Amygdala (tissue), 56 donors: ENCODE results near the gene MACROD2.

Experiments
- DNase-seq, 56 donors: peaks; one replicate each; lab custom pipeline; 2025; lab: John Stamatoyannopoulos, UW

The MACROD2 gene

DNA sequence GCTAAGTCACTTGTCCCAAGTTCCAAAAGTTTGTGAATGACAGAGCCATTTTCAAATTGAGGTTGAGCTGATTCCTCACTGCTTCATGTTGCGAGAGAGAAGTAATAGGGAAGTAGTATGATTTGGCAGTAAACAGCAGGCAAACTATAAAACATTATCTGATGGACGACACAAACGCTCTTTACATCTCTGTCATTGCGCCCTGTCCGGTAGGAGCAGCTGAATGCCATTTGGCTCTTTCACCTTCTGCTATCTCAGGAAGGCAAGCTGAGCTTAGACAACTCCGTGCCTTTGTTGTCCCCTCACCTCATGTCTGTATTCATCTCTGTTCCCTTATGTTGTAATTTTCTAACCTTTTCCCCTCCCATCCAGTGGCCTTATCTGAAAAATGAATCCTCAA lies 782.8 kb downstream of the MACROD2 start:
- no peak for DNase-seq

- DNase-seq: no peak
Observed at GRCh38 chr20:14778875-14779274, 783.6 kb downstream of the MACROD2 start.

DNA sequence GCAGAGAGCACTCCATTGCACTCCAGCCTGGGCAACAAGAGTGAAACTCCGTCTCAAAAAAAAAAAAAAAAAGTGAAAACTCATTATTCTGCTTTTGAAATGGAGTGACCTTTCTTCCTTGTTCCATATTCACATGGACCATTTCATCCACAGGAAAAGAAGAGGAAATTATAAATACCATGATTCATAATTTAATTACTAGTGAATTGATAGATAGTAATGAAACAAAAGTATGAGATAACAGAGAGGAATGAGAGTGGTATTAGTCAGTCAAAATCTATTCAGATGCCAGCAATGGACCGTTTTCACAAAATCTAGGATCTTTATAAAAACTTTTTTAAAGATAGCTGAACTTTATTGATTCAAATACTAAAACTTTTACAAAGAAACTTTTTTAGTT lies 785.2 kb downstream of the MACROD2 start:
- DNase-seq: no peak

DNA sequence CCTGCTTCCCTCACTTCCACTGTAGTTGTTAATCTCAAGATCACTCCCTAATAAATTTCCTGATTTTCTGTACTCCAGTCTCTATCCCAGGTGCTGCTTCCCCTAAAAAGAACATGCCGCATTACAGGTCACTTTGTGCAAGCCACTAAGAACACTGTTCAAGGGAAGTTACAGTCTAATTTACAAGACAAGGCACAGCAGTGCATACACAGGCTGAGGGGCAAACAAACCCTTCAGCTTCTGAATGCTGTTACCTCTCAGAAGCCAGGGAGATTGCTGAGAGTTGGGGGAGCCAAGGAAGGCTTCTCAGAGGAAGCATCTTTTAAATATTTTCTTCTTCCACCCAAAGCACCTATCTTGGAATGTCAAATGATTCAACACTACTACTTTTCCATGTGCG lies 787.4 kb downstream of the MACROD2 start:
- no peak for DNase-seq

DNA sequence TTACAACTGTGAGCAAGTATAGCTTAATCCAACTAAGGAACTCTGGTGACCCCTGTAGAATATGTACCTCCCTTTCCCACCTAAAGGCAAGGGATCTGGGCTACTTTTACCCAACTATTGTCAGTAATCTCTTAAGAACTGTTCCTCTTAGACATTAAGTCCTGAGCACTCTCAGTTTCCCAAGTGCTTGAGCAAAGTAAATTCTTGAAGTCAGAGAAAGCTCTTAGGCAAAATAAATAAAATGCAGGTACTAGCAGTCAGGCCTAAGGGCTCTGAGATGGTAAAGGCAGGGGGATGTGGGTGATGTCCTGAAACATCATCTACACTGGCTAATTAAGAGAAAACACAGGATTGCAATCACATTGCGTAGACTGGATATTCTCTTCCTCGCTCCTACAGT lies 788.5 kb downstream of the MACROD2 start:
- no peak for DNase-seq

- no peak for DNase-seq
Observed at GRCh38 chr20:14785065-14785743, 789.9 kb downstream of the MACROD2 start.

DNA sequence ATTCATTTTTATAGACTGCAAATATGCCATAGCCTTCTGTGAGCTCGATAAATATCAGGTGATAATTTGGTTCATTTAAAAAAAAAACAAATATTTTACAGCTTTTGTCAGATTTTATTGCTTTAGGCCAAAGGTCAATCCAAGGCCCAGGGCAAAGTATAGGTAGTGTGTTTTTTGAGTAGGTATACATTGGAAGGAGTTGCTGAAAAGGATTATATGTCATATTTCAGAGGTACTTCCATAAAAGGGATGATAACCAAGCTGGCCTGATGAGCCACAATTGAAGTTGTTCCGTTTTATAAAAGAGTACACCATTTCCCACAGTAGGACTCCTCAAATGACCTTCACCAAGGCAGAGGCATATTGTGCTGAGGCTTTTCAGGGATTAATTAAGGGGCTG lies 794.9 kb downstream of the MACROD2 start:
- no peak for DNase-seq

DNA sequence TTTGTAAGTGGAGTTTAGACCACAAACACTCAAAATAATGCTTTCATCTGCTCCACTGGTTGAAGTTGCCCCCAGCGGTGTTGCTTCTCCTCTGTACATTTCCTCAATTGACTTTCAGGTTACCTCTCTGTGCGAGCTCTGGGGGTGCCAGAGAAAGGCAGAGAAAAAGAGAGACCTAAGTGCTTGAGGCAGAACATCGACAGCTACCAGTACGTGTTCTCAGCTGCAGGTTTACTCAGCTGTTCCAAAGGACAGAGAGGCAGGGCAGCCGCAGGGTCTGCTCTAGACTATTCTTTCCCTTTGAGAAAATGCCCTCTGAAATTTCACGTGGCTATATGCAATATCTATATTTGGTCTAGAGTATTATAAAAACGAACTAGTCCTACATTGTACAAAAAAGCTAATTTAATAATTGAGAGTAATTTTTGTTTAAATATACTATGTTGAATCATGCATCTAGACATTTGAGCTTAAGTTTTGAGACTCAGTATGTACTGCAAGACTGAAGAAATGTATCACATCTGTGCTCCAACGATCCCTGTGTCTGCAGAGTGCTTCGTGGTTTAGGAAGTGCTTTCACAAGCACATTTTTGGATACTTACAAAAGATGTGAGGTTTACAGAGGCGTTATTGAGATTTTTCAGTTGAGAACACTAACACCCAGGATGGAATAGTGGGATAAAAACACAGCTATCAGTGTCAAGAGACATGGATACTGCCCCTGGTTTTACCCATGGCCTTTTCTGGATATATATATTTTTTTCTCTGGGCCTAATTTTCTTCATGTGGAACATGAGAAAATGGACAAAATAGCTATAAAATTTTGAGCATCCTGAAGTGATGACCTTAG lies 795.7 kb downstream of the MACROD2 start:
- DNase-seq: no peak

DNA sequence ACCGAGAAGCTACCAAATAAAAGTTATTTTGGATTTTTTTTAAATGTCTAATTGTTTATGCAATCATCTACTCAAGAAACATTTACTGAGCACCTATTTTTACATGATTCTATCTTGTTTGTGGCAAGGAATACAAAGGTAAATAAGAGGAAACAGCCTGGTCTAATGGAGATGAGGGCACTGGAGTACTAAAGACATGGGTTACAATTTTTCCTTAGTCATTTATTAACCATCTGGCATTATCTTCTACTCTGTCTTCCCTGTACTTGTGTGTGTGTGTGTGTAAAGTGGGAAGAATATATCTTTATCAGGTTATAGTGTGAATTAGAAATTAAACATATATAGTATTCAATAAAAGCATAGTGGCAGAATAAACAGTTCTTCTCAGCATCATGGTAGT lies 797.6 kb downstream of the MACROD2 start:
- no peak for DNase-seq

GRCh38 chr20:14799545-14800216 lies 804.4 kb downstream of the MACROD2 start:
- no peak for DNase-seq

DNA sequence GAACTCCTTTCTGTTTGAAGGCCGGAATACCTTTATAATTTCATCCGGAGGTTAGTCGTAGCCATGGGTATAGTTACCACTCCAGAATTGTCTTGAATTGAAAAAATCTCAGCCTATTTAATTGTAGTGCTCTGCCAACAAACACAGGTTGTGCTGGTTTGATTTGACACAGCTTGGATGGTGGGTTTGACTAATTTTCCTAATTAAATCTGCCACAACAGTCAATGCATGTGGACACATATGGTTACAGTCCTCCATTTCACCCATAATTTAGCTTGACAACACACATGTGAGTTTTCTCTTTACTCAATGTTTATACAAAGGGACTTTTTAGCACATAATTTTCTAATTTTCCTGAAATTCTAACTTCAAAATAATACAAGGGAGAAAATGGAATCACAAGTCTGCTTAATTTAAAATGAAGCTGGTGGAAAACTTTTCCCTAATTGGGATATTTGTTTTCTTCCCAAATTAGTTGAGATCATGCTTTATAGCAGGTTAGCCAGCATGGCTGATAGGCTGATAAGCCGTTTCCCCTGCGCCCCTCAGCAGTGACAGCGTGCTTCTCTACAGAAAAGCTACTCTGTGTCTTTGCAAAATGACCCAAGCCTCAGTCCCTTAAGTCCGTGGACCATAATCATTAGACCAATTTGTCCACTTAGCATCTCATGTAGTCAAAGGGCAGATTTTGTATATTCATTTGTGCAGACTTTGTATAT lies 805.5 kb downstream of the MACROD2 start:
- no peak for DNase-seq

GRCh38 chr20:14801591-14802325 lies 806.4 kb downstream of the MACROD2 start:
- DNase-seq: no peak

DNA sequence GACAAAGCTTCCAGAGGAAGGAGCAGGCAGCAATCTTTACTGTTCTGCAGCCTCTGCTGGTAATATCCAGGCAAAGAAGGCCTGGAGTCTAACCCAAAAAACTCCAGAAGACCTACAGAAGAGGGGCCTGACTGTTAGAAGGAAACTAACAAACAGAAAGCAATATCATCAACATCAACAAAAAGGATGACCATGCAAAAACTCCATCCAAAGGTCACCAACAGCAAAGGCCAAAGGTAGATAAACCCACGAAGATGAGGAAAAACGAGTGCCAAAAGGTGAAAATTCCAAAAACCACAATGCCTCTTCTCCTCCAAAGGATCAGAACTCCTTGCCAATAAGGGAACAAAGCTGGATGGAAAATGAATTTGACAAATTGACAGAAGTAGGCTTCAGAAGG lies 811.9 kb downstream of the MACROD2 start:
- no peak for DNase-seq

DNA sequence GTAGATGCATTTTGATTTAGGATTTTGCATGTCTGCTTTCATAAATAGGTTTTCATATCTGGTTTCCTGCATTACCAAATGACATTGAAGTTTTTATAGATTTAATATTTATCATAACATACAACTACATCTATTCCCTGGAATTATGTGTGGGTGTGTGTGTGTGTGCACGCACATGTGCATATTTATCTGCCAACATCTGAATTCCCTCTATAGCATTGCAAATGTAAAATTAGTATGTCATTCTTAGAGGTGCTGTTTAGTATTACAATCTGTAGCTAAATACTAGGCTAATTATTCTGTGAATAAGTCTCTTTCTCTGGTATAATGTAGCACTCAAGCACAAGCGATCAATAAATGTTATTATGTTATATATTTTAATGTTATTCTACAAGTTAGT lies 820.0 kb downstream of the MACROD2 start:
- DNase-seq: no peak

DNA sequence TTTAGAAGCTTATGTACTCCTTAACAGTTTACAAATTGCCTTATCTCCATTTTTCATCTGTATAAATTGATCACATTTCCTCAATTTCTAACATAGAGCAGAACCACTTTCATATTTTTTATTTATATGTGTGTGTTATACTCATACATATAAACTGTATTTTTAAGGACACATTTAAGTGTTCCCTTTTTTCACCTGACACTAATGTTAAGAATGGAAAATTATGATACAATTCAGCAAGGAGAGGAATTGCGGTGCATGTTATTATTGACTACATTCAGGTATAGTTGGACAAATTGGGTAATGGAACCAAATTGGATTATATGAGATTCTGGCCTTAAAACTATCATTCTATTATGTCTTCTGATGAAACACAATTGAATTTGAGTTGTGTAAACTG lies 821.2 kb downstream of the MACROD2 start:
- no peak for DNase-seq

DNA sequence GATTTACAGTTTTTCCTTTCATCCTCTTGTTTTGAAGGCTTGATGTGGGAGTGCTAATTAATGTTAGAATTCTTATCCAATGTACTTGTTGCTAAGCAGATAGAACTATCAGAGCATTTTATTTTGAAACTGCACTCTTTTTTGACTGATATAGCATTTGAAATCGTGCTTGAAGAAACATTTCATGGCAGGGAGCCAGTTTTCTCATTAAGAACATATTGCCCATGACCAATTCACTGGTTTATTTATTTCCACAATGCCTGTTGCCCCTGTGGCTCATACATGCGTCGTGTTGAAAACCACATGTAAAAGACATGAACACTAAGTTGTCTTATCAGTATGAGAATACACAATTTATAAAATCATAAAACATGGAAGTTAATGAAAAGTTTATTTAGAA lies 821.8 kb downstream of the MACROD2 start:
- no peak for DNase-seq

- no peak for DNase-seq
Observed at GRCh38 chr20:14820771-14821170, 825.5 kb downstream of the MACROD2 start.

DNA sequence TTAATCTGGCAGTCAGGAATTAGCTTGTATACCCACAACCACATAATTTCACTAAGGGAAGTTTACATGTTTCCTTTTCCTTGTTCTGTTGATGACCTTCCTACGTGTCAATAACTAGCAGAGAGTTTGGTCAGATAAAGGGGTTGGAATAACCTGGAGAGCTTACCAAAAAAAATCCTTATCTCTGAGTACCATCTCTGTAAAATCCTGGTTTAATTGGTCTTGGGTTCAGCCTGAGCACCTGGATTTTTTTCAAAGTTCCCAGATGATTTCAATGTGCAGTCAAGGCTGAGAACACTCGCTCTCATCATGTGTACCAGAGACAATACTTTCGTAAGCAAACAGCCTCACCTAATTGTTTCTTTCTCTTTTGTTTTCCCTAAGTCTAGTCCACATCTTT lies 825.9 kb downstream of the MACROD2 start:
- DNase-seq: no peak

GRCh38 chr20:14824996-14825395 lies 829.7 kb downstream of the MACROD2 start:
- DNase-seq: no peak
